Ishikawa (cell line): ENCODE measurements around the gene CYBC1.

Experiments used
- CEBPB ChIP-seq: IDR thresholded peaks from 2 replicates; pipeline ENCODE4 v1.6.1; 2012
- CREB1 ChIP-seq: IDR thresholded peaks from 2 replicates; pipeline ENCODE4 v1.6.1; 2012; ENCODE audit warnings: low read depth
- EGR1 ChIP-seq: IDR thresholded peaks from 2 replicates; pipeline ENCODE4 v1.6.1; 2012
- EP300 ChIP-seq: IDR thresholded peaks from 2 replicates; pipeline ENCODE4 v1.6.1; 2012; ENCODE audit warnings: borderline replicate concordance
- FOXM1 ChIP-seq: IDR thresholded peaks from 2 replicates; pipeline ENCODE4 v1.6.1; 2012; ENCODE audit warnings: low read depth, borderline replicate concordance
- NFIC ChIP-seq: IDR thresholded peaks from 2 replicates; pipeline ENCODE4 v1.6.1; 2012
- RAD21 ChIP-seq: IDR thresholded peaks from 2 replicates; pipeline ENCODE4 v1.6.1; 2012; ENCODE audit warnings: low read depth
- TAF1 ChIP-seq: IDR thresholded peaks from 2 replicates; pipeline ENCODE4 v1.6.1; 2012; ENCODE audit warnings: low read depth, mild to moderate bottlenecking
- TCF12 ChIP-seq: IDR thresholded peaks from 2 replicates; pipeline ENCODE4 v1.6.1; 2012; ENCODE audit warnings: low read depth
- TEAD4 ChIP-seq: IDR thresholded peaks from 2 replicates; pipeline ENCODE4 v1.6.1; 2012
- YY1 ChIP-seq: IDR thresholded peaks from 2 replicates; pipeline ENCODE4 v1.6.1; 2012; ENCODE audit warnings: low read depth
- ZBTB7A ChIP-seq: IDR thresholded peaks from 2 replicates; pipeline ENCODE4 v1.6.1; 2012; ENCODE audit warnings: low read depth
- TF ChIP-seq, protein P1 (sequence below): IDR thresholded peaks from 2 replicates; pipeline ENCODE4 v1.6.1; 2012; ENCODE audit warnings: low read depth, mild to moderate bottlenecking
- TF ChIP-seq, protein P2 (sequence below): IDR thresholded peaks from 2 replicates; pipeline ENCODE4 v1.6.1; 2012
- TF ChIP-seq, protein P3 (sequence below): IDR thresholded peaks from 2 replicates; pipeline ENCODE4 v1.6.1; 2012

Gene CYBC1

GRCh38 chr17:82394278-82394677 lies 56.3 kb downstream of the CYBC1 start:
- TF ChIP-seq, protein P1, sequence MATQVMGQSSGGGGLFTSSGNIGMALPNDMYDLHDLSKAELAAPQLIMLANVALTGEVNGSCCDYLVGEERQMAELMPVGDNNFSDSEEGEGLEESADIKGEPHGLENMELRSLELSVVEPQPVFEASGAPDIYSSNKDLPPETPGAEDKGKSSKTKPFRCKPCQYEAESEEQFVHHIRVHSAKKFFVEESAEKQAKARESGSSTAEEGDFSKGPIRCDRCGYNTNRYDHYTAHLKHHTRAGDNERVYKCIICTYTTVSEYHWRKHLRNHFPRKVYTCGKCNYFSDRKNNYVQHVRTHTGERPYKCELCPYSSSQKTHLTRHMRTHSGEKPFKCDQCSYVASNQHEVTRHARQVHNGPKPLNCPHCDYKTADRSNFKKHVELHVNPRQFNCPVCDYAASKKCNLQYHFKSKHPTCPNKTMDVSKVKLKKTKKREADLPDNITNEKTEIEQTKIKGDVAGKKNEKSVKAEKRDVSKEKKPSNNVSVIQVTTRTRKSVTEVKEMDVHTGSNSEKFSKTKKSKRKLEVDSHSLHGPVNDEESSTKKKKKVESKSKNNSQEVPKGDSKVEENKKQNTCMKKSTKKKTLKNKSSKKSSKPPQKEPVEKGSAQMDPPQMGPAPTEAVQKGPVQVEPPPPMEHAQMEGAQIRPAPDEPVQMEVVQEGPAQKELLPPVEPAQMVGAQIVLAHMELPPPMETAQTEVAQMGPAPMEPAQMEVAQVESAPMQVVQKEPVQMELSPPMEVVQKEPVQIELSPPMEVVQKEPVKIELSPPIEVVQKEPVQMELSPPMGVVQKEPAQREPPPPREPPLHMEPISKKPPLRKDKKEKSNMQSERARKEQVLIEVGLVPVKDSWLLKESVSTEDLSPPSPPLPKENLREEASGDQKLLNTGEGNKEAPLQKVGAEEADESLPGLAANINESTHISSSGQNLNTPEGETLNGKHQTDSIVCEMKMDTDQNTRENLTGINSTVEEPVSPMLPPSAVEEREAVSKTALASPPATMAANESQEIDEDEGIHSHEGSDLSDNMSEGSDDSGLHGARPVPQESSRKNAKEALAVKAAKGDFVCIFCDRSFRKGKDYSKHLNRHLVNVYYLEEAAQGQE, result no peak
- TF ChIP-seq, protein P2, sequence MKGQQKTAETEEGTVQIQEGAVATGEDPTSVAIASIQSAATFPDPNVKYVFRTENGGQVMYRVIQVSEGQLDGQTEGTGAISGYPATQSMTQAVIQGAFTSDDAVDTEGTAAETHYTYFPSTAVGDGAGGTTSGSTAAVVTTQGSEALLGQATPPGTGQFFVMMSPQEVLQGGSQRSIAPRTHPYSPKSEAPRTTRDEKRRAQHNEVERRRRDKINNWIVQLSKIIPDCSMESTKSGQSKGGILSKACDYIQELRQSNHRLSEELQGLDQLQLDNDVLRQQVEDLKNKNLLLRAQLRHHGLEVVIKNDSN, result no peak
- TF ChIP-seq CREB1 (no peak), TEAD4 (peak; percentile 55), FOXM1 (no peak), TAF1 (no peak), RAD21 (no peak), EP300 (peak; percentile 79; the same call in 1 of the 2 replicates), NFIC (peak; percentile 69), ZBTB7A (no peak), TCF12 (peak; percentile 83), EGR1 (no peak), YY1 (no peak), CEBPB (no peak)
- TF ChIP-seq, protein P3, sequence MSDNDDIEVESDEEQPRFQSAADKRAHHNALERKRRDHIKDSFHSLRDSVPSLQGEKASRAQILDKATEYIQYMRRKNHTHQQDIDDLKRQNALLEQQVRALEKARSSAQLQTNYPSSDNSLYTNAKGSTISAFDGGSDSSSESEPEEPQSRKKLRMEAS, result peak; percentile 36; the same call in 1 of the 2 replicates

- no peak for TF ChIP-seq NFIC
- TF ChIP-seq, protein P3, result no peak
- TF ChIP-seq TAF1, result no peak
- no peak for TF ChIP-seq ZBTB7A
- no peak for TF ChIP-seq CREB1
- TF ChIP-seq, protein P2, result no peak
- TF ChIP-seq EP300, result no peak
- TF ChIP-seq YY1, result no peak
- no peak for TF ChIP-seq FOXM1
- no peak for TF ChIP-seq TEAD4
- no peak for TF ChIP-seq RAD21
- TF ChIP-seq TCF12, result no peak
- no peak for TF ChIP-seq CEBPB
- TF ChIP-seq EGR1, result no peak
- TF ChIP-seq, protein P1, result no peak
These were observed 57.6 kb downstream of the CYBC1 start for GRCh38 chr17:82392941-82393340.
